Effector CD4-positive, alpha-beta T cell (primary cell): ENCODE measurements around the gene HNF1A.
A peak's percentile ranks its signal among the peaks of the same experiment; 100 is the strongest.

Experiments used
- DNase-seq: peaks from one replicate; pipeline ENCODE4 v3.0.0-alpha.2; 2020

HNF1A gene

GRCh38 chr12:120988658-120989057 lies 10.3 kb downstream of the HNF1A start:
- no peak for DNase-seq

GRCh38 chr12:120989687-120990086 lies 11.3 kb downstream of the HNF1A start:
- no peak for DNase-seq

- no peak for DNase-seq
These were observed 12.2 kb downstream of the HNF1A start for GRCh38 chr12:120990487-120991055.

GRCh38 chr12:120991965-120992364 lies 13.6 kb downstream of the HNF1A start:
- DNase-seq: no peak

- DNase-seq: no peak
These were observed 14.6 kb downstream of the HNF1A start for GRCh38 chr12:120992989-120993388.

- DNase-seq: no peak
These were observed 15.2 kb downstream of the HNF1A start for GRCh38 chr12:120993496-120993895.

GRCh38 chr12:120994059-120994458 lies 15.7 kb downstream of the HNF1A start:
- no peak for DNase-seq

GRCh38 chr12:120994589-120995337 lies 16.4 kb downstream of the HNF1A start:
- no peak for DNase-seq

GRCh38 chr12:120996133-120996746 lies 17.9 kb downstream of the HNF1A start:
- no peak for DNase-seq

GRCh38 chr12:120997448-120997847 lies 19.1 kb downstream of the HNF1A start:
- DNase-seq: no peak

- no peak for DNase-seq
These were observed 20.1 kb downstream of the HNF1A start for GRCh38 chr12:120998435-120998834.

- no peak for DNase-seq
These were observed 21.1 kb downstream of the HNF1A start for GRCh38 chr12:120999191-121000120.

GRCh38 chr12:121000530-121000929 lies 22.2 kb downstream of the HNF1A start:
- no peak for DNase-seq

- DNase-seq: no peak
These were observed 22.7 kb downstream of the HNF1A start for GRCh38 chr12:121001060-121001459.

- no peak for DNase-seq
These were observed 23.6 kb downstream of the HNF1A start for GRCh38 chr12:121001841-121002483.

GRCh38 chr12:121003650-121004049 lies 25.3 kb downstream of the HNF1A start:
- DNase-seq: no peak

- DNase-seq: no peak
These were observed 26.0 kb downstream of the HNF1A start for GRCh38 chr12:121004253-121004815.

GRCh38 chr12:121005346-121005815 lies 27.0 kb downstream of the HNF1A start:
- DNase-seq: peak; percentile 22

- DNase-seq: no peak
These were observed 30.2 kb downstream of the HNF1A start for GRCh38 chr12:121008347-121009098.

GRCh38 chr12:121009741-121010140 lies 31.4 kb downstream of the HNF1A start:
- no peak for DNase-seq

- DNase-seq: no peak
These were observed 32.5 kb downstream of the HNF1A start for GRCh38 chr12:121010860-121011259.
